ENCODE data around the gene EFNA3.
"Not testable (repeated sequence)": the region's sequence is repeated elsewhere in the genome, so short reads cannot be mapped to it uniquely, and the experiment has no call there.

EFNA3 gene

DNA sequence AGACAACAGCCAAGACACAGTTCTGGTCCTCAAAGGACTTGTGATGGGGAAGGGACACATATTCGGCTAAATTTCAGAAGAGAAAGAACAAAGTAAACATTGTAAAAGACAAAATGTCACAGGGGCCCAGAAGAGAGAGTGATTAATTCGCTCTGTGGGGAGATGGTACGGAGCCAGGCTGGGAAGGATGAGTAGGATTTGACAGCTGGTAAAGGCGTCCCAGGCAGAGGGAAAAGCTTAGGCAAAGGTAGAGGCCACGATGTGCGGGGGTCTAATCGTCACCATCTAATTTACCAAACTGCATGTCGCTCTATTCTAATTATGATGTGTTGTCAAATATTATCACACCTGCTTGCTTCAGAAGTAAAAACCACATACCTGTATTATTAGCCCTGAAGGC, 31.7 kb downstream of the EFNA3 start:
- TF ChIP-seq, protein P1, sequence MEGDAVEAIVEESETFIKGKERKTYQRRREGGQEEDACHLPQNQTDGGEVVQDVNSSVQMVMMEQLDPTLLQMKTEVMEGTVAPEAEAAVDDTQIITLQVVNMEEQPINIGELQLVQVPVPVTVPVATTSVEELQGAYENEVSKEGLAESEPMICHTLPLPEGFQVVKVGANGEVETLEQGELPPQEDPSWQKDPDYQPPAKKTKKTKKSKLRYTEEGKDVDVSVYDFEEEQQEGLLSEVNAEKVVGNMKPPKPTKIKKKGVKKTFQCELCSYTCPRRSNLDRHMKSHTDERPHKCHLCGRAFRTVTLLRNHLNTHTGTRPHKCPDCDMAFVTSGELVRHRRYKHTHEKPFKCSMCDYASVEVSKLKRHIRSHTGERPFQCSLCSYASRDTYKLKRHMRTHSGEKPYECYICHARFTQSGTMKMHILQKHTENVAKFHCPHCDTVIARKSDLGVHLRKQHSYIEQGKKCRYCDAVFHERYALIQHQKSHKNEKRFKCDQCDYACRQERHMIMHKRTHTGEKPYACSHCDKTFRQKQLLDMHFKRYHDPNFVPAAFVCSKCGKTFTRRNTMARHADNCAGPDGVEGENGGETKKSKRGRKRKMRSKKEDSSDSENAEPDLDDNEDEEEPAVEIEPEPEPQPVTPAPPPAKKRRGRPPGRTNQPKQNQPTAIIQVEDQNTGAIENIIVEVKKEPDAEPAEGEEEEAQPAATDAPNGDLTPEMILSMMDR (IDR thresholded peaks at IDR 0.05; ENCODE audit: low read depth, low read length, missing control alignments) = no peak
- no peak overlapping the region for H3K4me3 ChIP-seq (replicated peaks; ENCODE audit: low read depth, low read length)
- no peak for DNase-seq (ENCODE audit: extremely low read depth, low read depth)

DNA sequence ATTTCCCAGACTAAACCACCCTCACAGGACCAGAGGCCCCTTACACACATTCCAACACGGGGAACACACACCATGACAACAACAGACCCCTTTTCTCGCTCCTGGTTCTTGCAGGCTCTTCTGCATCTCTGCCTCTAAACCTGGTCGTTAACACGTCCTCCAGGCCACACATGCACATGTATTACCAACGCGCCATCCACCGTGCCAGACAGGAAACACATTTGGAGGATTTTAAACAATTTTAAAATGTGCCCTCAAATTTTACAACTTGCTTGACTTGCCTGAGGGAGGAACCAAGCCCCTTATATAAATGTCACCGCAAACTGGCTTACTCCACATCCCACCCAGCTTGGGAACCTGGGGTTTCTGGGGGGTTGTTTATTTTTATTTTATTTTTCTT, 32.2 kb downstream of the EFNA3 start:
- no peak for DNase-seq (ENCODE audit: extremely low read depth, low read depth)
- no peak overlapping the region for H3K4me3 ChIP-seq (replicated peaks; ENCODE audit: low read depth, low read length)
- TF ChIP-seq, protein P1 (IDR thresholded peaks at IDR 0.05; ENCODE audit: low read depth, low read length, missing control alignments) = no peak

GRCh38 chr1:155113450-155113980, 34.9 kb downstream of the EFNA3 start:
- TF ChIP-seq, protein P1 (IDR thresholded peaks at IDR 0.05; ENCODE audit: low read depth, low read length, missing control alignments) = no peak
- no peak for DNase-seq (ENCODE audit: extremely low read depth, low read depth)
- H3K4me3 ChIP-seq (replicated peaks; ENCODE audit: low read depth, low read length) = no peak overlapping the region

DNA sequence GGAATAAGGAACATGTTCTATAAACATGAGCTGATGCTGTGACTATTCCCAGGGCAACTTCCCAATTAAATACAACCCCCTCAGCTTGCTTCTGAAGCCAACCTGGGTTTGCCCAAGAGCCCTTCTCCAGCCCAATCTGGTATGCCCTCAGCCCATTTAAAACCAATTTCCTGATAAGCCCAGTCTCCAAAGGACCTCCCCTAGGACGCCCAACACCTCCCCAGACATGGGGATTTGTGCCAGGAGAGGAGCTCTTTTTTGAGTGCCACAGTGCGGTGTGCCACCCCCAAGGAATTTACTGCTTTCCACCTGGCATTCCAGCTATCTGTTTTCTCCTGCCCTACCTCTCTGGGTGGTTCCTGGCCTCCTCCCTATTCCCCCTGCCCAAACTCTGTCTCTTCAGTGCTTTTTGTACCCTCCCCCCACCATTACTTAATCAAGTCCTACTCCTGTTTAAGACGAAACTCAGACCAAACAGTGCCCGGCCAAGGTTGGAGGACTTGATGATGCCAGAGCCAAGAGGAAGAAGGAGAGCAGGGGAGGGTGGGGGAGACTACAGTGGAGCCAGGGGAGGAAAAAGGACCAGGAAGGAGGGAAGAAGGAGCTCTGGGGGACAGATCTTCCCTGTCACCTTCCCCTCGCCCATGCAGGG, 37.6 kb downstream of the EFNA3 start:
- H3K4me3 ChIP-seq (replicated peaks; ENCODE audit: low read depth, low read length) = no peak overlapping the region
- DNase-seq (ENCODE audit: extremely low read depth, low read depth) = no peak
- TF ChIP-seq, protein P1 (IDR thresholded peaks at IDR 0.05; ENCODE audit: low read depth, low read length, missing control alignments) = no peak

DNA sequence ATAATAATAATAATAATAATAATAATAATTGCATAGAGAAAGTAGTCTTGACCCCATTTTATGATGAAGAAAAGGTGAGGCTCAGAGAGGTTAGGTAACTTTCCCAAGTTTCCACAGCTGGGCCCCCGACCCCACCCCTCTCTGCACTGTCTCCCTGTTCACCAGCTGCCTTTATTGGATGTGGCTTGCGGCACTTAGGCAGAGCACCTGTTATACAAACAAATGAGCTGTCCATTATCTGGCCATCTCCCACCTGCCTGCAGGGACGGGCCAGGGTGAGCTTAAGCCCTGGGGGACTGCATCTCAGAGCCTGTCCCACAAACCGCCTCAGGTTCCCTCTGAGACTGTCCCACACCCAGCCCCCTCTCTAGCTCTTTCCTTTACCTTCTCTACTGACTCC, 39.0 kb downstream of the EFNA3 start:
- no peak overlapping the region for H3K4me3 ChIP-seq (replicated peaks; ENCODE audit: low read depth, low read length)
- TF ChIP-seq, protein P1 (IDR thresholded peaks at IDR 0.05; ENCODE audit: low read depth, low read length, missing control alignments) = no peak
- DNase-seq (ENCODE audit: extremely low read depth, low read depth) = no peak

DNA sequence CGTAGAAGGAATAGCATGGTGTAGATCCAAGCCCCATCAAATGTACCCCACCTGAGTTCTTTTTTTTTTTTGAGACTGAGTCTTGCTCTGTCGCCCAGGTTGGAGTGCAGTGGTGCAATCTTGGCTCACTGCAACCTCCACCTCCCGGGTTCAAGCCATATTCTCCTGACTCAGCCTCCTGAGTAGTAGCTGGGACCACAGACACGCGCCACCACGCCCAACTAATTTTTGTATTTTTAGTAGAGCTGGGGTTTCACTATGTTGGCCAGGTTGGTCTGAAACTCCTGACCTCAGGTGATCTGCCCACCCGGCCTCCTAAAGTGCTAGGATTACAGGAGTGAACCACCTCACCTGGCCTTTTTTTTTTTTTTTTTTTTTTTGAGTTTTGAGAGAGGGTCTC, 39.5 kb downstream of the EFNA3 start:
- DNase-seq (ENCODE audit: extremely low read depth, low read depth); H3K4me3 ChIP-seq (replicated peaks; ENCODE audit: low read depth, low read length): not testable (repeated sequence)

DNA sequence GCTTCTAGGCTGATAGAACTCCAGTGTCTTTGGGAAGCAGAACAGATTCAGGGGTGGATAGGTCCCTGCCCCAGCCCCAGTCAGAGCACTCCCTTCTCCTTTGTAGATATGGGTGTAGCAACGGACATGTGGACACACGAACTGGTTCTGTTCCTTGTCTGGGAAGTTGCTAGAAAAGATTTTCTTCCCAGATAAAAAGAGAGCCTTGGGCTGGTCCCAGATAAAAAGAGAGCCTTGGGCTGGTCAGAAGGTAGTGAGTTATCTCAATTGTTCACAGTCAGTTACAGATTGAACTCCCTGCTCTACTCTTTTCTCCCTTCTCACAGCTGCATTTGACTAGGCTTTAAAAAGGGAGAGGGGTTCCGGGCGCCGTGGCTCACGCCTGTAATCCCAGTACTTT, 41.6 kb downstream of the EFNA3 start:
- TF ChIP-seq, protein P1 (IDR thresholded peaks at IDR 0.05; ENCODE audit: low read depth, low read length, missing control alignments) = no peak
- H3K4me3 ChIP-seq (replicated peaks; ENCODE audit: low read depth, low read length) = no peak overlapping the region
- DNase-seq (ENCODE audit: extremely low read depth, low read depth) = no peak

All from HFF-Myc (cell line).